GM23248 (cell line): ENCODE results near the gene SSPN. TPM values are rescaled to one million over a fixed set of nuclear protein-coding genes. Genes with fewer than 3 reads are reported as not detected.
A peak's percentile ranks its signal among the peaks of the same experiment; 100 is the strongest.

Source experiments
- DNase-seq: peaks from one replicate; pipeline ENCODE4 v3.0.0-alpha.2; 2015
- H2AFZ ChIP-seq: fragments of 200-600 bp; sonication (generic); 2 replicates; pipeline ENCODE4 v1.6.1; 2016; ENCODE audit warnings: antibody characterized with exemption
- H3F3A ChIP-seq: fragments of 200-600 bp; sonication (generic); 2 replicates; pipeline ENCODE4 v1.6.1; 2016; ENCODE audit warnings: mild to moderate bottlenecking, antibody characterized with exemption, mixed run types; ENCODE audit not compliant: insufficient read depth
- H3K27ac ChIP-seq: fragments of 200-600 bp; sonication (generic); 2 replicates; pipeline ENCODE4 v1.5.1; 2016; ENCODE audit warnings: mild to moderate bottlenecking
- H3K27me3 ChIP-seq: fragments of 200-600 bp; sonication (generic); replicated peaks from 2 replicates; pipeline ENCODE4 v1.6.1; 2016; ENCODE audit warnings: mild to moderate bottlenecking; ENCODE audit not compliant: insufficient read depth
- H3K36me3 ChIP-seq: fragments of 200-600 bp; sonication (generic); 2 replicates; pipeline ENCODE4 v1.6.1; 2016; ENCODE audit warnings: low read depth, mild to moderate bottlenecking
- H3K4me1 ChIP-seq: fragments of 200-600 bp; sonication (generic); 2 replicates; pipeline ENCODE4 v1.6.1; 2016; ENCODE audit warnings: mild to moderate bottlenecking; ENCODE audit not compliant: insufficient read depth
- H3K4me2 ChIP-seq: fragments of 200-600 bp; sonication (generic); one replicate; pipeline ENCODE4 v1.6.1; 2016; ENCODE audit warnings: mild to moderate bottlenecking; ENCODE audit not compliant: unreplicated experiment
- H3K4me3 ChIP-seq: fragments of 200-600 bp; sonication (generic); 2 replicates; pipeline ENCODE4 v1.5.1; 2016; ENCODE audit warnings: mild to moderate bottlenecking
- H3K79me2 ChIP-seq: fragments of 200-600 bp; sonication (generic); 2 replicates; pipeline ENCODE4 v1.6.1; 2016; ENCODE audit warnings: mild to moderate bottlenecking; ENCODE audit not compliant: insufficient read depth
- H3K9ac ChIP-seq: fragments of 200-600 bp; sonication (generic); 2 replicates; pipeline ENCODE4 v1.6.1; 2016; ENCODE audit warnings: mild to moderate bottlenecking
- H3K9me2 ChIP-seq: fragments of 200-600 bp; sonication (generic); 2 replicates; pipeline ENCODE4 v1.6.1; 2016; ENCODE audit warnings: mixed run types, mild to moderate bottlenecking, moderate library complexity; ENCODE audit not compliant: insufficient read depth
- H3K9me3 ChIP-seq: fragments of 200-600 bp; sonication (generic); one replicate; pipeline ENCODE4 v1.6.1; 2017; ENCODE audit warnings: low read depth
- H4K20me1 ChIP-seq: fragments of 200-600 bp; sonication (generic); 2 replicates; pipeline ENCODE4 v1.6.0; 2016; ENCODE audit not compliant: insufficient read depth
- EZH2 ChIP-seq: fragments of 200-600 bp; sonication (generic); IDR thresholded peaks from 2 replicates; pipeline ENCODE4 v1.6.1; 2018; ENCODE audit warnings: antibody characterized with exemption, mild to moderate bottlenecking; ENCODE audit not compliant: insufficient read depth, poor library complexity, severe bottlenecking
- EZH2phosphoT487 ChIP-seq: fragments of 200-600 bp; sonication (generic); IDR thresholded peaks from 2 replicates; pipeline ENCODE4 v1.6.1; 2018; ENCODE audit warnings: antibody characterized with exemption, moderate library complexity, mild to moderate bottlenecking, low read depth; ENCODE audit not compliant: insufficient read depth
- WGBS, 2 experiments: methylation state at CpG; one replicate each; pipeline ENCODE4 v1.1.6; 2015 to 2017; ENCODE audit warnings: low lambda C conversion rate in 2 of 2, low coverage in 1 of 2; ENCODE audit errors: missing lambda C conversion rate in 2 of 2; 5-methylcytosine and 5-hydroxymethylcytosine counted together
- in situ Hi-C: fragments of 300-500 bp; cut with MboI; formaldehyde crosslinking; loops from 2 replicates; pipeline ENCODE4 v1.15.0; 2020
- polyA plus RNA-seq: library from polyadenylated mRNA; unstranded; fragments of >200 nt; fragmentation: Nextera tagmentation; extraction: Ambion mirVana; gene quantifications from 2 replicates; pipeline ENCODE4 v1.2.1, GENCODE V29; 2016
- total RNA-seq: library from RNA; depleted of rRNA; stranded (reverse); fragments of >200 nt; shearing (Covaris generic); gene quantifications from 2 replicates; pipeline ENCODE4 v1.2.3, GENCODE V29; 2014

The SSPN gene
- total and polyA plus RNA-seq, 2 experiments from 2014 or later = 12.5 to 22.0 TPM

- H3K4me1 ChIP-seq = peaks cover 22% of the 10 kb centered on the region
- TF ChIP-seq EZH2 (no peak), EZH2phosphoT487 (no peak)
- no peaks in the 10 kb centered on the region for H3K36me3 ChIP-seq
- no peak overlapping the region for H3K4me3 ChIP-seq
- DNase-seq = no peak
- H3K4me2 ChIP-seq = no peak overlapping the region
- H3F3A ChIP-seq = peaks cover 23% of the 10 kb centered on the region
- H3K27ac ChIP-seq = no peak overlapping the region
- in situ Hi-C loops = no loop called here
- H4K20me1 ChIP-seq = no peaks in the 10 kb centered on the region
- H3K27me3 ChIP-seq = no peaks in the 10 kb centered on the region
- H3K79me2 ChIP-seq = no peaks in the 10 kb centered on the region
- H3K9me3 ChIP-seq = no peaks in the 10 kb centered on the region
- WGBS, 2 experiments = 85 to 100% methylated on average over 1 of the region's 1 CpG
- no peaks in the 10 kb centered on the region for H3K9me2 ChIP-seq
- H3K9ac ChIP-seq = no peak overlapping the region
- no peak overlapping the region for H2AFZ ChIP-seq
Measured at GRCh38 chr12:26193539-26193938, 1.8 kb upstream of the SSPN start.

GRCh38 chr12:26195641-26196420 lies 458 bp downstream of the SSPN start:
- peak overlapping the region; percentile 75 for H3K4me2 ChIP-seq
- no peaks in the 10 kb centered on the region for H4K20me1 ChIP-seq
- peak overlapping the region; percentile 70 for H3K4me3 ChIP-seq
- H3K9ac ChIP-seq = peak overlapping the region; percentile 75
- 3% methylated on average over 40 to 42 of the region's 45 CpGs for WGBS, 2 experiments
- in situ Hi-C loops = no loop called here
- H3F3A ChIP-seq = peaks cover 23% of the 10 kb centered on the region; the same call in 1 of the 2 replicates
- no peaks in the 10 kb centered on the region for H3K9me2 ChIP-seq
- H3K36me3 ChIP-seq = no peaks in the 10 kb centered on the region
- H2AFZ ChIP-seq = peak overlapping the region; percentile 96
- H3K79me2 ChIP-seq = no peaks in the 10 kb centered on the region
- H3K9me3 ChIP-seq = no peaks in the 10 kb centered on the region
- DNase-seq = peak; percentile 76
- H3K27ac ChIP-seq = peak overlapping the region; percentile 72
- H3K4me1 ChIP-seq = peaks cover 25% of the 10 kb centered on the region
- no peak for TF ChIP-seq EZH2phosphoT487
- no peak for TF ChIP-seq EZH2
- no peaks in the 10 kb centered on the region for H3K27me3 ChIP-seq

- Histone ChIP-seq H3K4me1 (peaks cover 25% of the 10 kb centered on the region), H2AFZ (peak overlapping the region; percentile 96), H3K27me3 (no peaks in the 10 kb centered on the region), H3K27ac (peak overlapping the region; percentile 72), H3K36me3 (no peaks in the 10 kb centered on the region), H3K4me2 (peak overlapping the region; percentile 75), H3K9me3 (no peaks in the 10 kb centered on the region), H3K79me2 (no peaks in the 10 kb centered on the region), H4K20me1 (no peaks in the 10 kb centered on the region), H3K9me2 (no peaks in the 10 kb centered on the region), H3K4me3 (peak overlapping the region; percentile 70), H3K9ac (peak overlapping the region; percentile 75), H3F3A (peaks cover 23% of the 10 kb centered on the region; the same call in 1 of the 2 replicates)
- TF ChIP-seq EZH2 (no peak), EZH2phosphoT487 (no peak)
- in situ Hi-C loops = no loop called here
- peak; percentile 51 for DNase-seq
- WGBS, 2 experiments = 29 to 33% methylated on average over 5 of the region's 5 CpGs
Measured at GRCh38 chr12:26196421-26196716, 996 bp downstream of the SSPN start.

- Histone ChIP-seq H3K36me3 (no peaks in the 10 kb centered on the region), H4K20me1 (no peaks in the 10 kb centered on the region), H3K9me2 (no peaks in the 10 kb centered on the region), H3K4me3 (no peak overlapping the region), H3K9me3 (no peaks in the 10 kb centered on the region), H3K4me2 (peak overlapping the region; percentile 56), H2AFZ (no peak overlapping the region), H3F3A (peaks cover 23% of the 10 kb centered on the region; the same call in 1 of the 2 replicates), H3K27me3 (no peaks in the 10 kb centered on the region), H3K79me2 (no peaks in the 10 kb centered on the region), H3K4me1 (peaks cover 25% of the 10 kb centered on the region), H3K27ac (no peak overlapping the region), H3K9ac (no peak overlapping the region)
- 93 to 96% methylated on average over 3 of the region's 3 CpGs for WGBS, 2 experiments
- no peak for TF ChIP-seq EZH2phosphoT487
- no peak for TF ChIP-seq EZH2
- no peak for DNase-seq
- in situ Hi-C loops = no loop called here
Measured at GRCh38 chr12:26197832-26198231, 2.5 kb downstream of the SSPN start.
